DMS114 treated with DMSO at 0.1 percent for 48 hours (cell line): ENCODE measurements around the gene SMC1B.
"Not testable (repeated sequence)": the region's sequence is repeated elsewhere in the genome, so short reads cannot be mapped to it uniquely, and the experiment has no call there.

Experiments
- DNase-seq: peaks from one replicate; lab custom pipeline; 2025; ENCODE audit not compliant: unreplicated experiment; lab: John Stamatoyannopoulos, UW

Gene SMC1B

GRCh38 chr22:45413368-45414211 lies at the start of gene SMC1B, which contains the start of gene RIBC2:
Gene SMC1B (minus strand): TSS chr22:45413599. CDS start chr22:45413567, 32 bp downstream.
Gene RIBC2 (plus strand): TSS chr22:45413693. CDS start chr22:45413887, 194 bp downstream.
- DNase-seq: peak; percentile 81

- DNase-seq: no peak
Observed at GRCh38 chr22:45462034-45462655, 48.7 kb upstream of the SMC1B start.

GRCh38 chr22:45460288-45461109 lies 47.1 kb upstream of the SMC1B start:
- no peak for DNase-seq

GRCh38 chr22:45459235-45459634 lies 45.8 kb upstream of the SMC1B start:
- DNase-seq: no peak

GRCh38 chr22:45458532-45458931 lies 45.1 kb upstream of the SMC1B start:
- DNase-seq: no peak

GRCh38 chr22:45456811-45457210 lies 43.4 kb upstream of the SMC1B start:
- DNase-seq: no peak

GRCh38 chr22:45455621-45456020 lies 42.2 kb upstream of the SMC1B start:
- no peak for DNase-seq

GRCh38 chr22:45455212-45455611 lies 41.8 kb upstream of the SMC1B start:
- DNase-seq: no peak

GRCh38 chr22:45454275-45454674 lies 40.9 kb upstream of the SMC1B start:
- DNase-seq: no peak

GRCh38 chr22:45453764-45454163 lies 40.4 kb upstream of the SMC1B start:
- no peak for DNase-seq

GRCh38 chr22:45452565-45453379 lies 39.4 kb upstream of the SMC1B start:
- no peak for DNase-seq

GRCh38 chr22:45451972-45452371 lies 38.6 kb upstream of the SMC1B start:
- no peak for DNase-seq

GRCh38 chr22:45450921-45451651 lies 37.7 kb upstream of the SMC1B start:
- no peak for DNase-seq

GRCh38 chr22:45450101-45450785 lies 36.8 kb upstream of the SMC1B start:
- no peak for DNase-seq

GRCh38 chr22:45449442-45449841 lies 36.0 kb upstream of the SMC1B start:
- not testable (repeated sequence) for DNase-seq

- no peak for DNase-seq
Observed at GRCh38 chr22:45448431-45448830, 35.0 kb upstream of the SMC1B start.

- not testable (repeated sequence) for DNase-seq
Observed at GRCh38 chr22:45447596-45447995, 34.2 kb upstream of the SMC1B start.

- no peak for DNase-seq
Observed at GRCh38 chr22:45446216-45446615, 32.8 kb upstream of the SMC1B start.

GRCh38 chr22:45445031-45445710 lies 31.8 kb upstream of the SMC1B start:
- no peak for DNase-seq
